Spleen (tissue), 7 donors: ENCODE results near the gene TRAF7.

Source experiments
- POLR2A ChIP-seq, 3 donors: fragments of 450-650 bp; IDR thresholded peaks; one replicate each; pipeline ENCODE4 v1.5.1; 2017; ENCODE audit warnings: antibody characterized with exemption in 3 of 3, mild to moderate bottlenecking in 1 of 3
- POLR2AphosphoS5 ChIP-seq, 3 donors: sonication (generic); formaldehyde crosslinking; IDR thresholded peaks; one replicate each; pipeline ENCODE4 v1.5.1; 2017; ENCODE audit warnings: antibody characterized with exemption in 3 of 3
- TF ChIP-seq, protein P1 (sequence below), 11 experiments: fragments of 200-600 bp in 7 of 11; fragments of 450-650 bp in 4 of 11; sonication (generic) in 4 of 11; IDR thresholded peaks in 8 of 11; conservative IDR thresholded peaks in 3 of 11; 1 replicate in 7 of 11; 2 replicates in 4 of 11; pipeline versions ENCODE4 v1.4.0 to v1.8.0; 2016 to 2021; ENCODE audit warnings: antibody characterized with exemption in 11 of 11, inconsistent platforms in 4 of 11, mild to moderate bottlenecking in 1 of 11
- donor health status: DM: no; HTN: no; CAD: no; lungs with moderate emphysema.
- donor health status: DM: no; HTN: no; CAD: no.
- donor health status: DM: no; HTN: no; CAD: no.

- TF ChIP-seq, protein P1, sequence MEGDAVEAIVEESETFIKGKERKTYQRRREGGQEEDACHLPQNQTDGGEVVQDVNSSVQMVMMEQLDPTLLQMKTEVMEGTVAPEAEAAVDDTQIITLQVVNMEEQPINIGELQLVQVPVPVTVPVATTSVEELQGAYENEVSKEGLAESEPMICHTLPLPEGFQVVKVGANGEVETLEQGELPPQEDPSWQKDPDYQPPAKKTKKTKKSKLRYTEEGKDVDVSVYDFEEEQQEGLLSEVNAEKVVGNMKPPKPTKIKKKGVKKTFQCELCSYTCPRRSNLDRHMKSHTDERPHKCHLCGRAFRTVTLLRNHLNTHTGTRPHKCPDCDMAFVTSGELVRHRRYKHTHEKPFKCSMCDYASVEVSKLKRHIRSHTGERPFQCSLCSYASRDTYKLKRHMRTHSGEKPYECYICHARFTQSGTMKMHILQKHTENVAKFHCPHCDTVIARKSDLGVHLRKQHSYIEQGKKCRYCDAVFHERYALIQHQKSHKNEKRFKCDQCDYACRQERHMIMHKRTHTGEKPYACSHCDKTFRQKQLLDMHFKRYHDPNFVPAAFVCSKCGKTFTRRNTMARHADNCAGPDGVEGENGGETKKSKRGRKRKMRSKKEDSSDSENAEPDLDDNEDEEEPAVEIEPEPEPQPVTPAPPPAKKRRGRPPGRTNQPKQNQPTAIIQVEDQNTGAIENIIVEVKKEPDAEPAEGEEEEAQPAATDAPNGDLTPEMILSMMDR (IDR thresholded peaks at IDR 0.05 in 8 of 11, conservative IDR thresholded peaks at IDR 0.05 in 3 of 11): no peak
- no peak for TF ChIP-seq POLR2A (IDR thresholded peaks at IDR 0.05)
- TF ChIP-seq POLR2AphosphoS5 (IDR thresholded peaks at IDR 0.05): no peak
These were observed 60.7 kb downstream of the TRAF7 start for GRCh38 chr16:2216330-2216729.
